Cardiac muscle cell (in vitro differentiated cells and primary cell): Measurements from ENCODE around the gene RICTOR. TPM values are rescaled to one million over a fixed set of nuclear protein-coding genes. Genes with fewer than 3 reads are reported as not detected.

Experiments used
- DNase-seq, 2 donors: peaks; one replicate each; pipeline versions ENCODE4 v3.0.0 to v3.0.0-alpha.2; 2010 to 2017; ENCODE audit warnings: low read depth in 1 of 2, low spot score in 1 of 2
- H3K27ac ChIP-seq: fragments of 200-600 bp; sonication (generic); 2 replicates; pipeline ENCODE4 v1.5.1; 2016
- H3K27me3 ChIP-seq: fragments of 200-600 bp; sonication (generic); 2 replicates; pipeline ENCODE4 v1.6.0; 2016; ENCODE audit warnings: control low read depth
- H3K36me3 ChIP-seq: fragments of 200-600 bp; sonication (generic); 2 replicates; pipeline ENCODE4 v1.5.1; 2016; ENCODE audit warnings: control low read depth
- H3K4me1 ChIP-seq: fragments of 200-600 bp; sonication (generic); 2 replicates; pipeline ENCODE4 v1.8.1; 2017; ENCODE audit warnings: low read depth, mild to moderate bottlenecking, mixed run types
- H3K4me3 ChIP-seq: fragments of 200-600 bp; sonication (generic); 2 replicates; pipeline ENCODE4 v1.5.1; 2016; ENCODE audit warnings: mild to moderate bottlenecking
- H3K9me3 ChIP-seq: fragments of 200-600 bp; sonication (generic); 2 replicates; pipeline ENCODE4 v1.5.1; 2017; ENCODE audit warnings: low read depth, mild to moderate bottlenecking, control low read depth
- CTCF ChIP-seq: IDR thresholded peaks from 2 replicates; pipeline ENCODE4 v1.5.1; 2012; ENCODE audit warnings: low read depth, mild to moderate bottlenecking, low read length
- polyA plus RNA-seq: library from polyadenylated mRNA; unstranded; fragments of >200 nt; fragmentation: Nextera tagmentation; extraction: Ambion mirVana; gene quantifications from 2 replicates; pipeline ENCODE4 v1.2.1, GENCODE V29; 2016
- total RNA-seq: library from RNA; depleted of rRNA; stranded (reverse); fragments of >200 nt; gene quantifications from 2 replicates; pipeline ENCODE4 v1.2.3, GENCODE V29; 2016

Gene RICTOR
- total and polyA plus RNA-seq, 2 experiments from 2014 or later: 6.0 to 20.6 TPM

DNA sequence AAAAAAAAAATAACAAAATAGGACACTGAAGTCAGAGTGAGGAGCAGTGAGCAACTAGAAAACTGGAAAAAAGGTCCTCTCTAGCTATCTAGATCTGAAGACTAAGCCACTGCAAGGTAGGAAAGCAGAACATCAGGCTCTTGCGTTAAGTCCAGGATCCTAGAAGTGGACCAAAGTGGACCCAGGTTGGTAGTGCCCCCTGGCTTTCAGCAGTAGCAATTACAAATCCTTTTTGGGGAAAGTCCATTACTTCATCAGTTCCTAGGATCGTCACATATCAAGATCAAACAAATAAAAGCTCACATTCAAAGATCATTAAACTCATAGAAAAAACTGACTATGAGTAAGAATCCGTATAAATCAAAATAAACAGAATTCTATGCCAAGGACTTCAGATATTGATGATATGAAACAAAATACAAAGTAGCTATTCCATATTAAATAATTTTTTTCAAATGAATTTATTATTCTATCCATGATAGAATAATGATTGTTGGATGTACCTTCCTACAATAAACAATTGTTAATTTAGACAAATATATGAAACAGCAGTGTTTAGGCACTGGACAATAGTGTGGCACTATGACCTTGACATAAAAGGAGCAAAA lies 6.5 kb upstream of the RICTOR start:
- peak; percentile 91 for TF ChIP-seq CTCF
- Histone ChIP-seq H3K27me3 (no peaks in the 10 kb centered on the region), H3K4me3 (no peak overlapping the region), H3K36me3 (no peaks in the 10 kb centered on the region), H3K27ac (no peak overlapping the region), H3K9me3 (no peaks in the 10 kb centered on the region), H3K4me1 (no peaks in the 10 kb centered on the region)
- peak; percentile 56 to 87 for DNase-seq

GRCh38 chr5:39080168-39080567 lies 6.0 kb upstream of the RICTOR start:
- Histone ChIP-seq H3K4me1 (peaks cover 4% of the 10 kb centered on the region), H3K4me3 (no peak overlapping the region), H3K36me3 (no peaks in the 10 kb centered on the region), H3K27ac (no peak overlapping the region), H3K27me3 (no peaks in the 10 kb centered on the region), H3K9me3 (no peaks in the 10 kb centered on the region)
- TF ChIP-seq CTCF: no peak
- DNase-seq: no peak

- no peak for DNase-seq
- peaks cover 4% of the 10 kb centered on the region for H3K4me1 ChIP-seq
- no peaks in the 10 kb centered on the region for H3K36me3 ChIP-seq
- H3K9me3 ChIP-seq: no peaks in the 10 kb centered on the region
- H3K4me3 ChIP-seq: no peak overlapping the region
- no peak for TF ChIP-seq CTCF
- no peak overlapping the region for H3K27ac ChIP-seq
- no peaks in the 10 kb centered on the region for H3K27me3 ChIP-seq
Measured at GRCh38 chr5:39079147-39079546, 4.9 kb upstream of the RICTOR start.

DNA sequence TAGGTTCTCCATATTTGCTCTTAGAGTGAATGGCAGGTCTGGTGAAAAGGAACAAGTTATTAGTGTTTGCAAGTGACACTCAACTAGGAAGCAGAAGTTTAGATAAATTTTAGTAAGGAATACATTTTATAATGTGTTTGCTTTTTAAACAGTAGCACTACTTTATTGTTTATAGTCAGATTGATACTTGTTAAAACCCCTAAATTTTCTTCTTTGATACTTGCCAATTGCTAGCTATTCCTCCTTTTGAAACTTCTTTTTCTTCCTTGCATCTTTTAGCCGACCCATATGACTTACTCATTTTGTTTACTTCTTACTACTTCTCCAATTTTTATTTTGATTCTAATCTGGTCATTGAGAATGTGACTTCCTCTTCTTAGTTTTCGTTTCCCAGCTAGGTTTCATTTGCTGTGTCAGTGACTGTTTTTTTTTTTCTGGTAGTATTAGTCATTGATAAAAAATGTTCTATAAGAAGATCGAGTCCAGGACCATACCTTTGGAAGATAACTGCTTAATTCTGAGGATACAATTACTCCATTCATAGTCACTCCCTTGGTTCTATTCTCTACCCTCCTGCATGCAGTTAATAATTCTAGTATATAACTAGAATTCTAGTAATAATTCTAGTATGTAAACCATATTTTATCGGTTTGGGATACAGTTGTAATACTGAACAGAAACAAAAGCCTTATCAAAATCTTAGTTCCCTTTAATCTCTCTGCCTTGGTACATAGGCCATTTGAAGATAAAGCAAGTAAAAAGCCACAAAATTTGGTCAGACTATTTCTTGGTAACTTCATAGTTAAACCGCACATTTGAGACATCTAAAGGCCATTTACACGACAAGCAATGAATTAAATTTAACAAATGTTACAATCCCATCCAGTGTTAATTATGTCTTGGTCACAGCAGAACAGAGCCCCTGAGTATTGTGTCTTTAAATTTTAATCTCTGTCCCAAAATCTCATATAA lies 2.8 kb upstream of the RICTOR start:
- no peak overlapping the region for H3K4me3 ChIP-seq
- no peaks in the 10 kb centered on the region for H3K27me3 ChIP-seq
- no peaks in the 10 kb centered on the region for H3K36me3 ChIP-seq
- DNase-seq: no peak
- H3K27ac ChIP-seq: no peak overlapping the region
- TF ChIP-seq CTCF: no peak
- peaks cover 10% of the 10 kb centered on the region for H3K4me1 ChIP-seq
- no peaks in the 10 kb centered on the region for H3K9me3 ChIP-seq

DNA sequence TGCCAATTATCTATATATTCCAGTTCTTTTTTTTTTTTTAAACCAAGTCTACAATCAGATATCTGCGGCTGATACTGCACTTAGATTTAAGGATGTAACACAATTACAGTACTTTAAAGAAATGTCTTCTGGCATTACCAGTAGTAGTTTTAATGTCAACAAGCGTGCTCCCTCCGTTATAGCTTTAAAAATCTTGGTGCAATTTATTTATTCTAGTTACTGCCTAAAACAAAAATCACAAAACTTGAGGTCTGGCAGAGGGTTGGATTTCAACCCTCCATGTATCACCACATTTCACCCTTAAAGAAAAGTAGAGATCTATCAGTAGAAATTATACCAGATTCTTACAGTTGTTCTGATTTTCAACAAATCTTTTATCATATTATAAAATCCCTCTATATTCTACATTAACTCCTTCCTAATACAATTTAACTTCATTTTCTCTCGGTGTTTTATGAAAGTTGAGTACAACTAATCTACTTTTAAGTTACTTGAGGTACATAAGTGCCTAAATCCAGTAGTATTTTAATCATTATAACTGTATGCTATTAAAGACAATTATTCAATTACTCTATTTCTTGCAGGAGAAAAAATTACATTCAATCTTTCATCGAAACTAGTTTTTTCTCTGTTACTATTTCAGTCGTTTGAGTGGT lies 2.0 kb upstream of the RICTOR start:
- Histone ChIP-seq H3K9me3 (no peaks in the 10 kb centered on the region), H3K4me1 (peaks cover 10% of the 10 kb centered on the region), H3K27me3 (no peaks in the 10 kb centered on the region), H3K27ac (no peak overlapping the region), H3K4me3 (no peak overlapping the region), H3K36me3 (no peaks in the 10 kb centered on the region)
- TF ChIP-seq CTCF: no peak
- DNase-seq: no peak
